A549 (cell line): ENCODE measurements around the gene KRT3. TPM values are rescaled to one million over a fixed set of nuclear protein-coding genes. Genes with fewer than 3 reads are reported as not detected.

Source experiments
- ATAC-seq, 2 experiments: fragments of 200-7000 bp in 1 of 2; fragments of >200 bp in 1 of 2; cut with Nextera tagmentation in 1 of 2; cut with Tn5 transposase in 1 of 2; 3 replicates each; pipeline versions ENCODE4 v1.8.0 to v1.9.1; 2018 to 2020; ENCODE audit warnings: mild to moderate bottlenecking in 1 of 2, moderate library complexity in 1 of 2
- CTCF ChIA-PET: fragments of 300-600 bp; sonication (Branson Sonifier 250); formaldehyde crosslinking; extraction: SDS; loops from one replicate; lab custom pipeline; 2021; ENCODE audit warnings: antibody characterized with exemption, inconsistent platforms; lab: Yijun Ruan, JAX
- POLR2A ChIA-PET: fragments of 350-600 bp; formaldehyde crosslinking; extraction: SDS; loops from one replicate; lab custom pipeline; 2021; ENCODE audit warnings: antibody characterized with exemption, inconsistent platforms; lab: Yijun Ruan, JAX
- DNase-seq, 2 experiments: peaks; one replicate each; pipeline versions ENCODE4 v3.0.0 to v3.0.0-alpha.2; 2011 to 2016; ENCODE audit warnings: low read depth in 1 of 2, low spot score in 1 of 2
- FAIRE-seq: peaks from 2 replicates; lab custom pipeline; 2011; peaks lifted over from hg19 to GRCh38; lab: Jason Lieb, UNC
- H3K27ac ChIP-seq, 2 experiments: fragments of >200 bp; sonication (Bioruptor Twin); formaldehyde crosslinking; 3 replicates each; pipeline ENCODE4 v1.5.1; 2016 to 2017
- H3K4me1 ChIP-seq: fragments of >200 bp; sonication (Bioruptor Twin); formaldehyde crosslinking; 3 replicates; pipeline ENCODE4 v1.6.1; 2016
- H3K4me2 ChIP-seq: fragments of >200 bp; sonication (Bioruptor Twin); formaldehyde crosslinking; 3 replicates; pipeline ENCODE4 v1.6.1; 2016
- H3K4me3 ChIP-seq: fragments of >200 bp; sonication (Bioruptor Twin); formaldehyde crosslinking; 3 replicates; pipeline ENCODE4 v1.5.1; 2016
- H3K9me3 ChIP-seq: fragments of >200 bp; sonication (Bioruptor Twin); formaldehyde crosslinking; 3 replicates; pipeline ENCODE4 v1.6.1; 2016
- BHLHE40 ChIP-seq: IDR thresholded peaks from 2 replicates; pipeline ENCODE4 v1.6.1; 2012; ENCODE audit warnings: low read depth, low read length, inconsistent platforms
- CEBPB ChIP-seq, 2 experiments: fragments of >200 bp in 1 of 2; sonication (Bioruptor Twin) in 1 of 2; formaldehyde crosslinking in 1 of 2; IDR thresholded peaks; 2 replicates each; pipeline ENCODE4 v1.6.1; 2012 to 2016
- EHF ChIP-seq: fragments of 250-450 bp; sonication (Bioruptor Pico); IDR thresholded peaks from 2 replicates; pipeline ENCODE4 v1.5.0; 2020; ENCODE audit warnings: mild to moderate bottlenecking
- ELK1 ChIP-seq: fragments of 150-350 bp; IDR thresholded peaks from 2 replicates; pipeline ENCODE4 v1.6.1; 2014; ENCODE audit warnings: low read depth, mild to moderate bottlenecking, low read length
- FOSL2 ChIP-seq, 2 experiments: fragments of 450-650 bp in 1 of 2; fragments of >200 bp in 1 of 2; sonication (Bioruptor Twin) in 1 of 2; formaldehyde crosslinking; IDR thresholded peaks; 2 replicates each; pipeline versions ENCODE4 v1.5.0 to v1.6.1; 2016 to 2020; ENCODE audit warnings: mild to moderate bottlenecking in 1 of 2, moderate library complexity in 1 of 2
- GATA3 ChIP-seq: IDR thresholded peaks from 2 replicates; pipeline ENCODE4 v1.6.1; 2012; ENCODE audit warnings: borderline replicate concordance
- HDAC2 ChIP-seq: fragments of 200-600 bp; sonication (generic); IDR thresholded peaks from 2 replicates; pipeline ENCODE4 v1.6.1; 2016
- HEYL ChIP-seq: fragments of 250-450 bp; sonication (Bioruptor Pico); IDR thresholded peaks from 2 replicates; pipeline ENCODE4 v1.8.0; 2021; ENCODE audit warnings: mild to moderate bottlenecking, moderate library complexity
- HOXB5 ChIP-seq: fragments of 250-450 bp; sonication (Bioruptor Pico); IDR thresholded peaks from 2 replicates; pipeline ENCODE4 v1.5.0; 2020; ENCODE audit warnings: mild to moderate bottlenecking, moderate library complexity
- KDM5A ChIP-seq: fragments of 200-600 bp; sonication (generic); IDR thresholded peaks from 2 replicates; pipeline ENCODE4 v1.6.1; 2016; ENCODE audit warnings: antibody characterized with exemption, mild to moderate bottlenecking
- MAFK ChIP-seq: fragments of 450-650 bp; IDR thresholded peaks from 2 replicates; pipeline ENCODE4 v1.6.1; 2014; ENCODE audit not compliant: partially characterized antibody
- NFE2L2 ChIP-seq: fragments of 150-350 bp; conservative IDR thresholded peaks from 2 replicates; pipeline ENCODE4 v1.6.1; 2014; ENCODE audit warnings: low read length
- NPAS2 ChIP-seq: fragments of 250-450 bp; sonication (Bioruptor Pico); IDR thresholded peaks from 2 replicates; pipeline ENCODE4 v1.8.0; 2022; ENCODE audit warnings: mild to moderate bottlenecking, moderate library complexity, borderline replicate concordance
- PBX3 ChIP-seq: IDR thresholded peaks from 2 replicates; pipeline ENCODE4 v1.6.1; 2012
- PHF8 ChIP-seq: fragments of 200-600 bp; sonication (generic); IDR thresholded peaks from 2 replicates; pipeline ENCODE4 v1.6.1; 2016; ENCODE audit warnings: low read depth, mild to moderate bottlenecking, antibody characterized with exemption, moderate library complexity, borderline replicate concordance
- POLR2A ChIP-seq: IDR thresholded peaks from 2 replicates; pipeline ENCODE4 v1.6.1; 2012; ENCODE audit warnings: mild to moderate bottlenecking, low read length
- RAD21 ChIP-seq, 2 experiments: fragments of >200 bp in 1 of 2; sonication (Bioruptor Twin) in 1 of 2; formaldehyde crosslinking in 1 of 2; IDR thresholded peaks in 1 of 2; conservative IDR thresholded peaks in 1 of 2; 2 replicates in 1 of 2; 3 replicates in 1 of 2; pipeline ENCODE4 v1.6.1; 2012 to 2018; ENCODE audit warnings: inconsistent platforms in 1 of 2
- TP53 ChIP-seq: fragments of 250-450 bp; sonication (Bioruptor Pico); IDR thresholded peaks from 2 replicates; pipeline ENCODE4 v1.5.0; 2021; ENCODE audit warnings: mild to moderate bottlenecking, moderate library complexity
- ZNF302 ChIP-seq: fragments of 250-450 bp; sonication (Bioruptor Pico); IDR thresholded peaks from 2 replicates; pipeline ENCODE4 v1.9.0; 2021; ENCODE audit warnings: inconsistent platforms, mild to moderate bottlenecking, moderate library complexity
- ZSCAN20 ChIP-seq: fragments of 250-450 bp; sonication (Bioruptor Pico); IDR thresholded peaks from 2 replicates; pipeline ENCODE4 v1.8.0; 2022; ENCODE audit warnings: mild to moderate bottlenecking, moderate library complexity
- WGBS: methylation state at CpG from one replicate; pipeline ENCODE4 v1.1.6; 2017; ENCODE audit errors: missing lambda C conversion rate; 5-methylcytosine and 5-hydroxymethylcytosine counted together
- polyA plus RNA-seq, 4 experiments: library from polyadenylated mRNA; depleted of rRNA in 3 of 4; stranded (reverse); fragments of >200 nt; fragmentation: RNase III in 1 of 4; extraction: RNeasy Plus Mini Kit Qiagen cat#74134 plus additional on column Dnase treatment in 1 of 4; gene quantifications; 2 replicates in 3 of 4; 3 replicates in 1 of 4; pipeline ENCODE4 v1.2.3, GENCODE V29; 2011 to 2017
- TF ChIP-seq, protein P1 (sequence below): fragments of 250-450 bp; sonication (Bioruptor Pico); IDR thresholded peaks from 2 replicates; pipeline ENCODE4 v1.5.0; 2020; ENCODE audit warnings: low read depth, mild to moderate bottlenecking, moderate library complexity

The KRT3 gene
- polyA plus RNA-seq, 2 of the 4 experiments (the other 2 are of a cell fraction): 0.04 to 0.06 TPM

- TF ChIP-seq FOSL2 (IDR thresholded peaks at IDR 0.05): no peak
- TF ChIP-seq FOSL2 (CRISPR knock-in tag; IDR thresholded peaks at IDR 0.05): no peak
- TF ChIP-seq PBX3: no peak
- TF ChIP-seq, all 56 proteins: peak for 0
Measured at GRCh38 chr12:52769946-52770345, 26.0 kb downstream of the KRT3 start (continued).

DNA sequence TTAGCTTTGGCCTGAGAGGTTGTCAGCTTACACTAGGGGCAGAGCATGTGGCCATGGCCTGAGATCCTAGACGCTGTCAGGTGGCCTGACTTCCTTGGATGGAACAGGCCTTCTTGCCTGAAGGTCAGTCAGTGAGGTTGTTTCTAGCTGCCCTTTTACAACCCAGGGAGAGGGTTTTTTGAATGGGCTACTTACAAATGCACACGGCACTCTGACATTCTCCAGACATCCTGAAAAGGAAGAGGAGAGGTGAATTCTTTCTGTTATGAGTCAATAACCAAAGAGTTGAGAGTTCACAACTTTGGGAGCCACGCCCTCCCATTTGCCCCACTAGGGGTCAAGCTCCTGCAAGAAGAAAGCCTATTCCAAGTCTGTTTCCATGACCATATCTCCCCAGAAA is 26.6 kb downstream of the KRT3 start:
- 55% methylated on average over 3 of the region's 3 CpGs for WGBS
- Histone ChIP-seq H3K4me2 (no peak overlapping the region), H3K4me3 (no peak overlapping the region), H3K27ac (no peak overlapping the region), H3K4me1 (no peaks in the 10 kb centered on the region), H3K9me3 (no peaks in the 10 kb centered on the region)
- TF ChIP-seq RAD21 (conservative IDR thresholded peaks at IDR 0.05 in 1 of 2, IDR thresholded peaks at IDR 0.05 in 1 of 2) (no peak), NPAS2 (CRISPR knock-in tag) (no peak), MAFK (no peak), EHF (CRISPR knock-in tag) (no peak), ZSCAN20 (CRISPR knock-in tag) (no peak), PBX3 (no peak), BHLHE40 (no peak), GATA3 (no peak), KDM5A (no peak), POLR2A (no peak)
- TF ChIP-seq, protein P1, sequence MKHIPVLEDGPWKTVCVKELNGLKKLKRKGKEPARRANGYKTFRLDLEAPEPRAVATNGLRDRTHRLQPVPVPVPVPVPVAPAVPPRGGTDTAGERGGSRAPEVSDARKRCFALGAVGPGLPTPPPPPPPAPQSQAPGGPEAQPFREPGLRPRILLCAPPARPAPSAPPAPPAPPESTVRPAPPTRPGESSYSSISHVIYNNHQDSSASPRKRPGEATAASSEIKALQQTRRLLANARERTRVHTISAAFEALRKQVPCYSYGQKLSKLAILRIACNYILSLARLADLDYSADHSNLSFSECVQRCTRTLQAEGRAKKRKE (CRISPR knock-in tag): no peak
- no peak for DNase-seq
- no peak for ATAC-seq
- CTCF ChIA-PET: interaction anchor here (0.9 to 2.0 kb wide), 5 partner anchors 10 to 188 kb away, joined by 3 to 13 read pairs (median 3); no protein-coding TSS in a partner anchor
- no peak for FAIRE-seq
- POLR2A ChIA-PET: no interaction called here

DNA sequence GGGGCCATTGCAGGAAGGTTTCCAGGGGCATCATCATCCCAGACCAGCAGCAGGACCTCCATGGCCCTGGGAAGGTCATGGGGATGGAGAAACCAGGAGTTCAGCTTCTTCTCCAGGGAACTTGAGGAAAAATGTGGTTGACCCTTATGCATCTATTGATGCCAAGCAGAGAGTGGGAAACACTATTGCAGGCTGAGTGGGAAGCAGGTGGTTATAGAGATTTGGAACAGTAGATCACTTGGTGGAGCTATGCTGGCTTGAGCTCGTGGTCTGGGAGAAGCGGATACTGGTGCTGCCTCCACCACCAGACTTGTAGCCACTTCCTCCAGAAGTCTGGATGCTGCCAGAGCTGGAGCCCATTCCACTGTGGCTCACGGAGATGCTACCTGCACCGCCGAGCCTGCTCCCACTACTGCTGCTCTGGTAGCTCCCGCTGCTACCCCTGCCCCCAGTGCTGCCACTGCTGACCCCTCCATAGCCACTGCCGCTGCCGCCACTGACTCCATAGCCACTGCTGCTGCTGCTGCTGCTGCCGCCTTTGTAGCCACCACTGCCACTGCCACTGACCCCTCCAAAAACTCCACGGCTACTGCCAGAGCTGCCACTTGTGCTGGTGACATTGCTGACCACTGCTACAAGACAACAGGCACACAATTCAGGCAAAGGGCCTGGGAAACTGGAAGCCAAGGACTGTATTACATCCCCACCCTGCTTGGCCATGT is 27.3 kb downstream of the KRT3 start:
- ChIA-PET CTCF (interaction anchor here (0.9 to 2.0 kb wide), 5 partner anchors 11 to 187 kb away, joined by 3 to 13 read pairs (median 3); no protein-coding TSS in a partner anchor), POLR2A (no interaction called here)
- Histone ChIP-seq H3K9me3 (no peaks in the 10 kb centered on the region), H3K27ac (no peak overlapping the region), H3K4me2 (no peak overlapping the region), H3K4me3 (no peak overlapping the region), H3K4me1 (no peaks in the 10 kb centered on the region)
- WGBS: 84% methylated on average over 8 of the region's 10 CpGs
- no peak for ATAC-seq
- no peak for DNase-seq
- TF ChIP-seq HEYL (CRISPR knock-in tag): no peak
- TF ChIP-seq HDAC2: no peak
- no peak for TF ChIP-seq NFE2L2
- no peak for TF ChIP-seq PHF8
- no peak for TF ChIP-seq BHLHE40
- no peak for TF ChIP-seq HOXB5 (CRISPR knock-in tag)
- no peak for TF ChIP-seq ELK1
- TF ChIP-seq CEBPB (IDR thresholded peaks at IDR 0.05): no peak
- no peak for TF ChIP-seq NPAS2 (CRISPR knock-in tag)
- TF ChIP-seq ZNF302 (CRISPR knock-in tag): no peak
- TF ChIP-seq TP53 (CRISPR knock-in tag): no peak
- FAIRE-seq: no peak
